ENCODE measurements around the gene HTT.

The HTT gene

DNA sequence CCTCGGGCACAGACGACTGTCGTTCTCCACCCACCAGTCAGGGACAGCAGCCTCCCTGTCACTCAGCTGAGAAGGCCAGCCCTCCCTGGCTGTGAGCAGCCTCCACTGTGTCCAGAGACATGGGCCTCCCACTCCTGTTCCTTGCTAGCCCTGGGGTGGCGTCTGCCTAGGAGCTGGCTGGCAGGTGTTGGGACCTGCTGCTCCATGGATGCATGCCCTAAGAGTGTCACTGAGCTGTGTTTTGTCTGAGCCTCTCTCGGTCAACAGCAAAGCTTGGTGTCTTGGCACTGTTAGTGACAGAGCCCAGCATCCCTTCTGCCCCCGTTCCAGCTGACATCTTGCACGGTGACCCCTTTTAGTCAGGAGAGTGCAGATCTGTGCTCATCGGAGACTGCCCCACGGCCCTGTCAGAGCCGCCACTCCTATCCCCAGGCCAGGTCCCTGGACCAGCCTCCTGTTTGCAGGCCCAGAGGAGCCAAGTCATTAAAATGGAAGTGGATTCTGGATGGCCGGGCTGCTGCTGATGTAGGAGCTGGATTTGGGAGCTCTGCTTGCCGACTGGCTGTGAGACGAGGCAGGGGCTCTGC lies 166.5 kb downstream of the HTT start:
- H3K4me1 ChIP-seq (ENCODE audit: control insufficient read depth, low read length), result 0 out of 2 replicates have a peak, but pooled peaks cover 3% of the 10 kb centered on the region
- peaks cover 39% of the 10 kb centered on the region for H3K36me3 ChIP-seq (ENCODE audit: control insufficient read depth, low read length)
- H3K4me3 ChIP-seq (ENCODE audit: low read length), result no peak overlapping the region
- no peaks in the 10 kb centered on the region for H3K9me3 ChIP-seq (ENCODE audit: control insufficient read depth, insufficient read depth, low read length)
- no peaks in the 10 kb centered on the region for H3K79me2 ChIP-seq (ENCODE audit: control insufficient read depth, low read length)
- H3K27ac ChIP-seq (ENCODE audit: low read depth, low read length), result no peak overlapping the region
- TF ChIP-seq, protein P1, sequence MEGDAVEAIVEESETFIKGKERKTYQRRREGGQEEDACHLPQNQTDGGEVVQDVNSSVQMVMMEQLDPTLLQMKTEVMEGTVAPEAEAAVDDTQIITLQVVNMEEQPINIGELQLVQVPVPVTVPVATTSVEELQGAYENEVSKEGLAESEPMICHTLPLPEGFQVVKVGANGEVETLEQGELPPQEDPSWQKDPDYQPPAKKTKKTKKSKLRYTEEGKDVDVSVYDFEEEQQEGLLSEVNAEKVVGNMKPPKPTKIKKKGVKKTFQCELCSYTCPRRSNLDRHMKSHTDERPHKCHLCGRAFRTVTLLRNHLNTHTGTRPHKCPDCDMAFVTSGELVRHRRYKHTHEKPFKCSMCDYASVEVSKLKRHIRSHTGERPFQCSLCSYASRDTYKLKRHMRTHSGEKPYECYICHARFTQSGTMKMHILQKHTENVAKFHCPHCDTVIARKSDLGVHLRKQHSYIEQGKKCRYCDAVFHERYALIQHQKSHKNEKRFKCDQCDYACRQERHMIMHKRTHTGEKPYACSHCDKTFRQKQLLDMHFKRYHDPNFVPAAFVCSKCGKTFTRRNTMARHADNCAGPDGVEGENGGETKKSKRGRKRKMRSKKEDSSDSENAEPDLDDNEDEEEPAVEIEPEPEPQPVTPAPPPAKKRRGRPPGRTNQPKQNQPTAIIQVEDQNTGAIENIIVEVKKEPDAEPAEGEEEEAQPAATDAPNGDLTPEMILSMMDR (IDR thresholded peaks at IDR 0.05; ENCODE audit: low read depth, low read length, poor library complexity, severe bottlenecking), result no peak
- no peak for TF ChIP-seq EZH2phosphoT487 (IDR thresholded peaks at IDR 0.05; ENCODE audit: borderline replicate concordance, low read length)
- no peaks in the 10 kb centered on the region for H3F3A ChIP-seq (ENCODE audit: control insufficient read depth, insufficient read depth)
- no peaks in the 10 kb centered on the region for H3K9me2 ChIP-seq (replicated peaks; ENCODE audit: control insufficient read depth, low read length)
- H3K27me3 ChIP-seq (ENCODE audit: control insufficient read depth, low read length), result no peaks in the 10 kb centered on the region
- H4K20me1 ChIP-seq (ENCODE audit: control insufficient read depth, insufficient read depth, low read depth, low read length), result no peaks in the 10 kb centered on the region
- H3K4me2 ChIP-seq (ENCODE audit: low read length), result no peak overlapping the region

DNA sequence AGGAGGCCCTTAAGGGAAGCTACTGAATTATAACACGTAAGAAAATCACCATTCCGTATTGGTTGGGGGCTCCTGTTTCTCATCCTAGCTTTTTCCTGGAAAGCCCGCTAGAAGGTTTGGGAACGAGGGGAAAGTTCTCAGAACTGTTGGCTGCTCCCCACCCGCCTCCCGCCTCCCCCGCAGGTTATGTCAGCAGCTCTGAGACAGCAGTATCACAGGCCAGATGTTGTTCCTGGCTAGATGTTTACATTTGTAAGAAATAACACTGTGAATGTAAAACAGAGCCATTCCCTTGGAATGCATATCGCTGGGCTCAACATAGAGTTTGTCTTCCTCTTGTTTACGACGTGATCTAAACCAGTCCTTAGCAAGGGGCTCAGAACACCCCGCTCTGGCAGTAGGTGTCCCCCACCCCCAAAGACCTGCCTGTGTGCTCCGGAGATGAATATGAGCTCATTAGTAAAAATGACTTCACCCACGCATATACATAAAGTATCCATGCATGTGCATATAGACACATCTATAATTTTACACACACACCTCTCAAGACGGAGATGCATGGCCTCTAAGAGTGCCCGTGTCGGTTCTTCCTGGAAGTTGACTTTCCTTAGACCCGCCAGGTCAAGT lies 167.5 kb downstream of the HTT start:
- Histone ChIP-seq H3K27ac (ENCODE audit: low read depth, low read length) (no peak overlapping the region), H3K9me3 (ENCODE audit: control insufficient read depth, insufficient read depth, low read length) (no peaks in the 10 kb centered on the region), H3K4me2 (ENCODE audit: low read length) (no peak overlapping the region), H3K4me3 (ENCODE audit: low read length) (no peak overlapping the region), H3F3A (ENCODE audit: control insufficient read depth, insufficient read depth) (no peaks in the 10 kb centered on the region), H3K9me2 (replicated peaks; ENCODE audit: control insufficient read depth, low read length) (no peaks in the 10 kb centered on the region), H3K27me3 (ENCODE audit: control insufficient read depth, low read length) (no peaks in the 10 kb centered on the region), H4K20me1 (ENCODE audit: control insufficient read depth, insufficient read depth, low read depth, low read length) (no peaks in the 10 kb centered on the region), H3K36me3 (ENCODE audit: control insufficient read depth, low read length) (peaks cover 34% of the 10 kb centered on the region), H3K79me2 (ENCODE audit: control insufficient read depth, low read length) (no peaks in the 10 kb centered on the region), H3K4me1 (ENCODE audit: control insufficient read depth, low read length) (0 out of 2 replicates have a peak, but pooled peaks cover 3% of the 10 kb centered on the region)
- TF ChIP-seq EZH2phosphoT487 (IDR thresholded peaks at IDR 0.05; ENCODE audit: borderline replicate concordance, low read length), result no peak
- TF ChIP-seq, protein P1 (IDR thresholded peaks at IDR 0.05; ENCODE audit: low read depth, low read length, poor library complexity, severe bottlenecking), result no peak

DNA sequence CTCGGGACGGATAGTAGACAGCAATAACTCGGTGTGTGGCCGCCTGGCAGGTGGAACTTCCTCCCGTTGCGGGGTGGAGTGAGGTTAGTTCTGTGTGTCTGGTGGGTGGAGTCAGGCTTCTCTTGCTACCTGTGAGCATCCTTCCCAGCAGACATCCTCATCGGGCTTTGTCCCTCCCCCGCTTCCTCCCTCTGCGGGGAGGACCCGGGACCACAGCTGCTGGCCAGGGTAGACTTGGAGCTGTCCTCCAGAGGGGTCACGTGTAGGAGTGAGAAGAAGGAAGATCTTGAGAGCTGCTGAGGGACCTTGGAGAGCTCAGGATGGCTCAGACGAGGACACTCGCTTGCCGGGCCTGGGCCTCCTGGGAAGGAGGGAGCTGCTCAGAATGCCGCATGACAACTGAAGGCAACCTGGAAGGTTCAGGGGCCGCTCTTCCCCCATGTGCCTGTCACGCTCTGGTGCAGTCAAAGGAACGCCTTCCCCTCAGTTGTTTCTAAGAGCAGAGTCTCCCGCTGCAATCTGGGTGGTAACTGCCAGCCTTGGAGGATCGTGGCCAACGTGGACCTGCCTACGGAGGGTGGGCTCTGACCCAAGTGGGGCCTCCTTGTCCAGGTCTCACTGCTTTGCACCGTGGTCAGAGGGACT lies 168.8 kb downstream of the HTT start:
- H3K36me3 ChIP-seq (ENCODE audit: control insufficient read depth, low read length), result peaks cover 31% of the 10 kb centered on the region
- H3K9me2 ChIP-seq (replicated peaks; ENCODE audit: control insufficient read depth, low read length), result no peaks in the 10 kb centered on the region
- H3K4me3 ChIP-seq (ENCODE audit: low read length), result no peak overlapping the region
- H3K9me3 ChIP-seq (ENCODE audit: control insufficient read depth, insufficient read depth, low read length), result no peaks in the 10 kb centered on the region
- H3K27ac ChIP-seq (ENCODE audit: low read depth, low read length), result no peak overlapping the region
- no peaks in the 10 kb centered on the region for H3K27me3 ChIP-seq (ENCODE audit: control insufficient read depth, low read length)
- H4K20me1 ChIP-seq (ENCODE audit: control insufficient read depth, insufficient read depth, low read depth, low read length), result no peaks in the 10 kb centered on the region
- H3K79me2 ChIP-seq (ENCODE audit: control insufficient read depth, low read length), result no peaks in the 10 kb centered on the region
- H3K4me1 ChIP-seq (ENCODE audit: control insufficient read depth, low read length), result 0 out of 2 replicates have a peak, but pooled peaks cover 3% of the 10 kb centered on the region
- TF ChIP-seq EZH2phosphoT487 (IDR thresholded peaks at IDR 0.05; ENCODE audit: borderline replicate concordance, low read length), result no peak
- TF ChIP-seq, protein P1 (IDR thresholded peaks at IDR 0.05; ENCODE audit: low read depth, low read length, poor library complexity, severe bottlenecking), result no peak
- H3F3A ChIP-seq (ENCODE audit: control insufficient read depth, insufficient read depth), result no peaks in the 10 kb centered on the region
- H3K4me2 ChIP-seq (ENCODE audit: low read length), result no peak overlapping the region
